Muscle layer of colon (tissue), 2 donors: Measurements from ENCODE around the gene CIROP.

ENCODE experiments used
- H3K27ac ChIP-seq: one replicate; pipeline ENCODE4 v1.7.0; 2013; ENCODE audit warnings: low read depth, mild to moderate bottlenecking, low read length, moderate library complexity
- H3K27me3 ChIP-seq, 2 donors: one replicate each; pipeline ENCODE4 v1.7.0; 2013; ENCODE audit warnings: low read length in 2 of 2, mild to moderate bottlenecking in 2 of 2; ENCODE audit not compliant: insufficient read depth in 2 of 2, control insufficient read depth in 1 of 2
- H3K36me3 ChIP-seq: one replicate; pipeline ENCODE4 v1.7.0; 2013; ENCODE audit warnings: mild to moderate bottlenecking, low read length; ENCODE audit not compliant: insufficient read depth
- H3K4me1 ChIP-seq: one replicate; pipeline ENCODE4 v1.7.0; 2013; ENCODE audit warnings: mild to moderate bottlenecking, low read length; ENCODE audit not compliant: insufficient read depth
- H3K4me3 ChIP-seq, 2 donors: one replicate each; pipeline ENCODE4 v1.7.0; 2013; ENCODE audit warnings: low read length in 2 of 2, low read depth in 1 of 2, mild to moderate bottlenecking in 1 of 2, moderate library complexity in 1 of 2
- H3K9ac ChIP-seq: one replicate; pipeline ENCODE4 v1.7.0; 2013; ENCODE audit warnings: low read length
- H3K9me3 ChIP-seq: one replicate; pipeline ENCODE4 v1.7.0; 2013; ENCODE audit warnings: mild to moderate bottlenecking, low read length
- donor health status: abdominal sarcoma.
- donor health status: Adenocarcinoma of cecum.

CIROP gene

GRCh38 chr14:23142826-23143225 lies 38.0 kb upstream of the CIROP start:
- no peaks in the 10 kb centered on the region for H3K27me3 ChIP-seq
- no peak overlapping the region for H3K9ac ChIP-seq
- peaks cover 30% of the 10 kb centered on the region for H3K4me1 ChIP-seq
- no peak overlapping the region for H3K4me3 ChIP-seq
- H3K36me3 ChIP-seq = no peaks in the 10 kb centered on the region
- peak overlapping the region; percentile 32 for H3K27ac ChIP-seq
- H3K9me3 ChIP-seq = no peaks in the 10 kb centered on the region

GRCh38 chr14:23141706-23142444 lies 37.1 kb upstream of the CIROP start:
- no peak overlapping the region for H3K4me3 ChIP-seq
- H3K4me1 ChIP-seq = peaks cover 38% of the 10 kb centered on the region
- no peaks in the 10 kb centered on the region for H3K9me3 ChIP-seq
- H3K36me3 ChIP-seq = no peaks in the 10 kb centered on the region
- H3K9ac ChIP-seq = no peak overlapping the region
- peak overlapping the region; percentile 32 for H3K27ac ChIP-seq
- no peaks in the 10 kb centered on the region for H3K27me3 ChIP-seq

- Histone ChIP-seq H3K27ac (peak overlapping the region; percentile 59), H3K4me3 (no peak overlapping the region), H3K9ac (no peak overlapping the region), H3K27me3 (no peaks in the 10 kb centered on the region), H3K4me1 (peaks cover 38% of the 10 kb centered on the region), H3K9me3 (no peaks in the 10 kb centered on the region), H3K36me3 (no peaks in the 10 kb centered on the region)
Observed at GRCh38 chr14:23140371-23140770, 35.6 kb upstream of the CIROP start.

- no peaks in the 10 kb centered on the region for H3K36me3 ChIP-seq
- H3K4me1 ChIP-seq = peaks cover 38% of the 10 kb centered on the region
- H3K27me3 ChIP-seq = no peaks in the 10 kb centered on the region
Observed at GRCh38 chr14:23139874-23140273, 35.1 kb upstream of the CIROP start.

GRCh38 chr14:23137813-23138535 lies 33.2 kb upstream of the CIROP start:
- Histone ChIP-seq H3K27ac (no peak overlapping the region), H3K9ac (no peak overlapping the region), H3K4me1 (peaks cover 38% of the 10 kb centered on the region)

More at GRCh38 chr14:23139874-23140273, 35.1 kb upstream of the CIROP start:
- Histone ChIP-seq H3K9me3 (no peaks in the 10 kb centered on the region), H3K4me3 (no peak overlapping the region), H3K27ac (peak overlapping the region; percentile 17), H3K9ac (no peak overlapping the region)

GRCh38 chr14:23137192-23137812 lies 32.5 kb upstream of the CIROP start:
- H3K27ac ChIP-seq = no peak overlapping the region
- H3K9ac ChIP-seq = no peak overlapping the region
- H3K9me3 ChIP-seq = no peaks in the 10 kb centered on the region
- peaks cover 32% of the 10 kb centered on the region for H3K4me1 ChIP-seq
- H3K27me3 ChIP-seq = no peaks in the 10 kb centered on the region
- no peaks in the 10 kb centered on the region for H3K36me3 ChIP-seq
- H3K4me3 ChIP-seq = no peak overlapping the region

More at GRCh38 chr14:23137813-23138535, 33.2 kb upstream of the CIROP start:
- Histone ChIP-seq H3K36me3 (no peaks in the 10 kb centered on the region), H3K9me3 (no peaks in the 10 kb centered on the region), H3K27me3 (no peaks in the 10 kb centered on the region), H3K4me3 (no peak overlapping the region)

DNA sequence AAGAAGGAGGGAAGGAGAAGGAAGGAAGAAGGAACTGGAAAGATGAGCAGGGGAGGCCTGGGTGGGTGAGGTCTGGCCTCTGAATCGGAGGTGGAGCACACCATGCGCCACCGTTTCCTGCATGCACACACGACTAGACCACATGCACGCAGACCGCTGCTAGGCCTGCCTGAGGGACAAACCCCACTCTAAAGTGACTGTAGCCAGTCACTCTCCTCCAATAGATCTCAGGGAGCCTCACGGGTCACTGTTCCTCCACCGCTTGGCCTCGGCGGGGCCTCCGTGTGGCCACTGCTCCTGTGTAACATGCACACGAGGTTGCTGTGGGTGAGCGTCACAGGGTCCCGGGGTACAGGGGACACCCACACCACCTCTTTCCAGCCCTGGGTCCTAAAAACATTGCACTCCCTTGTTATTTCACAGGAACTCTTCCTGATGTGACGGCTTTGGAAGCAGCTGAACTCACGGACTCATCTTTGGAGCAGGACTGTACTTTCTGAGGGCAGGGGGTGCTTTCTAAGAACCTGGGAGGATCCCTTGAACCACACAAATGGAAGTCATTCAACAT lies 31.9 kb upstream of the CIROP start:
- Histone ChIP-seq H3K27me3 (no peaks in the 10 kb centered on the region), H3K9me3 (no peaks in the 10 kb centered on the region), H3K4me1 (peaks cover 25% of the 10 kb centered on the region), H3K4me3 (no peak overlapping the region), H3K9ac (no peak overlapping the region), H3K27ac (no peak overlapping the region), H3K36me3 (no peaks in the 10 kb centered on the region)

DNA sequence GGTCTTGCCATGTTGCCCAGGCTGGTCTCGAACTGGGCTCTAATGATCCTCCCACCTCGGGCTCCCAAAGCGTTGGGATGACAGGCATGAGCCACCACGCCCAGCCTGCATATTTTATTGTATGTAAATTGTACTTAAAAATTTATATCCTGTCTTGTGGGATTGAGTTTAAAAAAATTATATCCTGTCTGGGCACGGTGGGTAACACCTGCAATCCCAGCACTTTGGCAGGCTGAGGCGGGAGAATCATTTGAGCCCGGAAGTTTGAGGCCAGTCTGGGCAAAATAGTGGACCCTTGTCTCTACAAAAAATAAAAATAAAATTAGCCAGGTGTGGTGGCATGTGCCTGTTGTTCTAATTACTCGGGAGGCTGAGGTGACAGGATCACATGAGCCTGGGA lies 28.2 kb upstream of the CIROP start:
- H3K9me3 ChIP-seq = no peaks in the 10 kb centered on the region
- no peak overlapping the region for H3K9ac ChIP-seq
- H3K27ac ChIP-seq = no peak overlapping the region
- peaks cover 9% of the 10 kb centered on the region for H3K4me1 ChIP-seq
- H3K4me3 ChIP-seq = no peak overlapping the region
- no peaks in the 10 kb centered on the region for H3K36me3 ChIP-seq
- H3K27me3 ChIP-seq = no peaks in the 10 kb centered on the region

DNA sequence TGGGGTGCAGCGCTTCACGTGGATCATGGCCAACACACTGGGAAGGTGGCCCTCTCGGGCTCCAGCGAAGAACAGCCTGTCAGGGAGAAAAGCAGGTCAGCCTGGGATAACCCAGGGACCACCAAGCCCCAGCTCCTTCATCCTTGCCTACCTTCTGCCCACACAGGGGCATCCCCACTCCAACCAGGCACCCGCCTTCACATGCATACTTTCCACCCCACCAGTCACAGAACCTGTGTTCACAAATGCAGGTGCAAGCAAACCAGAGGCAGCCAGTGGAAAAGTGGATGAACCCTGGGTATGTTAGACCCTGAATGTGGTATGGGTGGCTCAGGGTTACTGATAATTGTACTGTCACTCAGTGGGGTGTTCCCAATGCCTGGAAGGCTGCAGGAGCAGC lies 26.7 kb upstream of the CIROP start:
- Histone ChIP-seq H3K4me1 (no peaks in the 10 kb centered on the region), H3K4me3 (no peak overlapping the region), H3K27me3 (no peaks in the 10 kb centered on the region), H3K27ac (no peak overlapping the region), H3K9ac (no peak overlapping the region), H3K36me3 (no peaks in the 10 kb centered on the region), H3K9me3 (no peaks in the 10 kb centered on the region)

- H3K9ac ChIP-seq = no peak overlapping the region
- no peaks in the 10 kb centered on the region for H3K4me1 ChIP-seq
- H3K27ac ChIP-seq = no peak overlapping the region
- no peaks in the 10 kb centered on the region for H3K9me3 ChIP-seq
- no peaks in the 10 kb centered on the region for H3K27me3 ChIP-seq
- no peaks in the 10 kb centered on the region for H3K36me3 ChIP-seq
- H3K4me3 ChIP-seq = no peak overlapping the region
Observed at GRCh38 chr14:23130871-23131270, 26.1 kb upstream of the CIROP start.

GRCh38 chr14:23129759-23130316 lies 25.0 kb upstream of the CIROP start:
- Histone ChIP-seq H3K9me3 (no peaks in the 10 kb centered on the region), H3K4me3 (no peak overlapping the region), H3K27ac (no peak overlapping the region), H3K36me3 (no peaks in the 10 kb centered on the region), H3K27me3 (no peaks in the 10 kb centered on the region), H3K4me1 (no peaks in the 10 kb centered on the region), H3K9ac (no peak overlapping the region)
